ENCODE results near the gene DNASE1L1. TPM values are rescaled to one million over a fixed set of nuclear protein-coding genes. Genes with fewer than 3 reads are reported as not detected.

DNASE1L1 gene
- 17.3 and 21.8 TPM in 2 replicates for total RNA-seq

DNA sequence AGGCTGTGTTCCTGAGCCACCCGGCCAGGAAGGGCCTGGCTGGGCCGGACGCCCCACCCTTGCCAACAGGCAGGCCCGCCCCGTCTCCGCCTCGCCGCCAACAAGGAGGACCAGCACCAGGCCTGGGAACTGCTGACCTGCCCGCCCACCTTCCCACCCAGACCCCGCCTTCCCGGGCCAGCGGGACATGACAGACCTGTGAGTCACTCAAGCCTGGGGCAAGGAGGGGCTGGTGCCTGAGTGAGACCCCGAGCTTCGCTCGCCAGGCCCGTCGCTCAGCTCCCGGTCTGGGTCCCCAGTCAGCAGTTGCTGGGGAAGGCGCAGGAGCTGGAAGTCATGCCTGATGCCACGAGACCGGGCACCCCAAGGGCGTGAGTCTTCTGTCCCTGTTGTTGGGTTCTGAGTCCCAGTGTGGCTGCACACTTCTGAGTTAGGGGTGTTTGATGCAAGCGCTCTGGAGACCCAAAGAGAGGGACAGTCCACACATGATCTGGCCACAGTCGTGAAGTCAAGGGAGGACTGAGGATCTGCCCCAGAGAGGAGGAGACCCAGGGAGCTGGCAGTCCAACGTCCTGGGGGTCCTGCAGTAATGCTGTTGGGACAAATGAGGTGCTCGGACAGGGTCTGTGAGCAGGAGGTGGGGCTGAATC lies at the start of gene DNASE1L1:
DNASE1L1 (minus strand) TSS at position 33 of the 650 bp plus-strand sequence. CDS start 3,686 bp downstream, outside the sequence.
- intact Hi-C loops (cut with micrococcal nuclease) = no loop called here

DNA sequence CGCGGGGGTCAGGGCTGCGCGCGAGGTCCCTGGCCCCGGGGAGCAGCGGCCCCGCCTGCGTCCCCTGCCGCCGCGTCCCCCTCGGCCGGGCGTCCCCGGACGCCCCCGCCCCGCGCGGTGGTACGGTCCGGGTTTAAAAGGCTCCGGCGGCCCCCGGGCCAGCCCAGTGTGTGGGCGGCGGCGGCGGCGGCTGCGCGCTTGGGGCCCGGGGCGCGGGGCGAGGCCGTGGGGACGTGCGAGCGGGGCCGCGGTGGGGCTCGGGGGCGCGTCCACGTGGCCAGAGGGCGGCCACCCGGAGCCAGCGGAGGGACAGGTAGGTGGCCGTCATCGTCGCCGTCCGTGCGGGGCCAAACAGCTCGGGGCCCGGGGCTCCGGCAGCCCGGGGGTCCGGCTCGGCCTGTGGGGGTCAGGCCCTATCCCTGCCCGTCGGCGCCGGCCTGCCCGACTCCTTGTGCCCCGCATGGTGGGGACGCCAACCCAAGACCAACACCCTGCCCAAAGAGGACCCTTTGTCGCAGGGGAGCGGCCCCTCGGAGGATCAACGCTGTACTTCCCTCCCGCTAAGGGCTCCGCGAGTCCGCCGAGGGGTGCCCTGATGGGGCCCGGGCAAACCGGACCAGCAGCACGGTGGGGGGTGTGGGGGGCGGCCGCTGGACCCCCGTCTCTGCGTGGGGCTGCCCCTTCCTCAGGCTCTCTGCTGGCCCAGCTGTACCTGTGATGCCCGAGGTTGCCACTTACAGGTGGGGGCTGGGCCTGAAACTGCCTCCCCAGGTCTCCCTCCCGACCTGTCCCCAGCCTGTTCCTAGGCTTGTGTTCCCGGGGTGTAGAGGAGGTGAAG lies 49.3 kb upstream of the DNASE1L1 start, which contains the start of gene PLXNA3:
PLXNA3 (plus strand) TSS at position 166 of the 838 bp plus-strand sequence. CDS start 1,903 bp downstream, outside the sequence.
- intact Hi-C loops (cut with micrococcal nuclease) = loop anchor here (1.0 to 2.0 kb wide), 3 partner anchors 20 to 32 kb away; partner anchors contain the start of genes GDI1, LAGE3 and SLC10A3

- intact Hi-C loops (cut with micrococcal nuclease) = loop anchor here (1.0 to 2.0 kb wide), 3 partner anchors 21 to 33 kb away; partner anchors contain the start of genes GDI1, LAGE3 and SLC10A3
Observed at GRCh38 chrX:154457491-154458115, 48.5 kb upstream of the DNASE1L1 start.

DNA sequence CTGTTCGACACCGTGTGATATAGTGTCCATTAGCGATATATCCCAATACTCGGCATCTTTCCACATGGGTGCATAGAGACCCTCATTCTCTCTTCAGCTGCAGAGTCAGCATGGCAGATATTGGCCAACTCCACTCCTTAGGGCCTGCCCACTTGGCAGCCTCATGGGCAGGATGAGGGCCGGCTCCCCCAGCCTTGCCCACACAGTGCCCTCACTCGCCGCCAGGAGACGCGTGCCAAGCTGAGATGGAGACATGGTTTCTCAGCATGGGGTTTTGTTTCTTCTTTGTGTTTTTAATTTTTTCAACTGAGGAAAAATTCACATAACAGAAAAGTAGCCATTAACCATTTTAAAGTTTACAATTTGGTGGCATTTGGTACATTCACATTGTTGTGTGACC lies 43.8 kb upstream of the DNASE1L1 start:
- intact Hi-C loops (cut with micrococcal nuclease) = no loop called here

- intact Hi-C loops (cut with micrococcal nuclease) = no loop called here
Observed at GRCh38 chrX:154450312-154450711, 41.3 kb upstream of the DNASE1L1 start.

DNA sequence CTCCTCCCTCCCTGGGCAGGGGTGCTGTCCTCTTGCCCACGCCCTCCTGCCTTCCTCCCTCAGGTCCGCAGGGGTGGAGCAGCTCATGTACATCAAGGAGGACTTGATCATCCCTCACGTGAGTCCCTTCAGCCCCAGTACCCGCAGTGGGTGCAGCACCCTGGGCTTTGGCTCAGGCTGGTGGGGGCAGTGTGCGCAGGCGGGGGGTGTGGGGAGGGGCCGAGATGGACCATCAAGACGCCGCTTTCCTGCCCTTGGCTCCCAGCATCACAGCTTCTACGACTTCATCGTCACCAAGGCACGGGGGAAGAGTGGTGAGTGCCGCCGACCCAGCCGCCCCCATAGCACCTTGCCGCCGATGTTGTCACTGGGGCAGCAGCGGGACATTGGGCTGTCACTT lies 40.6 kb upstream of the DNASE1L1 start:
- intact Hi-C loops (cut with micrococcal nuclease) = no loop called here

GRCh38 chrX:154448484-154448883 lies 39.4 kb upstream of the DNASE1L1 start:
- intact Hi-C loops (cut with micrococcal nuclease) = no loop called here

- intact Hi-C loops (cut with micrococcal nuclease) = no loop called here
Observed at GRCh38 chrX:154446430-154446829, 37.4 kb upstream of the DNASE1L1 start.

DNA sequence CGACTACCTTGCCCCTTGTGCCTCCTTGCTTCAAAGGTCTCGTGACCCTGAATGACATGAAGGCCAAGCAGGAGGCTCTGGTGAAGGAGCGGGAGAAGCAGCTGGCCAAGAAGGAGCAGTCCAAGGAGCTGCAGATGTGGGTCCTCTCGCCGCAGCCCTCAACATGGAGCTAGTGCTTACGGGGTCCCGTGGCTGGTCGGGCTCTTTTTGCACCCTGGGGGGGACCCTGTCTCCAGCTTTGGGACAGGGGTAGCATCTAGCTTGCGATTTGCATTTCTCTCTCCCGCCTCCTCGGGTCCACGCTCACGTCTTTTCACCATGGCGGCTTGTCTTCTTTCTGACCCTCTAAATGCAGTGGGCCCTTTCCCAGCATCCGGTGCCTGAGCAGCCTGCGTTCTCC lies 36.7 kb upstream of the DNASE1L1 start:
- intact Hi-C loops (cut with micrococcal nuclease) = loop anchor here (2.0 kb wide), 1 partner anchor 33 kb away; the partner anchor contains the start of gene LAGE3

GRCh38 chrX:154444755-154445246 lies 35.7 kb upstream of the DNASE1L1 start:
- intact Hi-C loops (cut with micrococcal nuclease) = loop anchor here (2.0 to 5.0 kb wide), 2 partner anchors 34 to 72 kb away; partner anchors contain the start of genes FAM3A and LAGE3

GRCh38 chrX:154443992-154444754 lies 35.1 kb upstream of the DNASE1L1 start, which contains the start of gene FAM50A:
FAM50A (plus strand) TSS chrX:154444141; CDS start chrX:154444236, 95 bp downstream.
- intact Hi-C loops (cut with micrococcal nuclease) = loop anchor here (2.0 to 5.0 kb wide), 2 partner anchors 35 to 73 kb away; partner anchors contain the start of genes FAM3A and LAGE3

GRCh38 chrX:154443479-154443910 lies 34.4 kb upstream of the DNASE1L1 start:
- intact Hi-C loops (cut with micrococcal nuclease) = loop anchor here (5.0 kb wide), 1 partner anchor 74 kb away; the partner anchor contains the start of gene FAM3A

DNA sequence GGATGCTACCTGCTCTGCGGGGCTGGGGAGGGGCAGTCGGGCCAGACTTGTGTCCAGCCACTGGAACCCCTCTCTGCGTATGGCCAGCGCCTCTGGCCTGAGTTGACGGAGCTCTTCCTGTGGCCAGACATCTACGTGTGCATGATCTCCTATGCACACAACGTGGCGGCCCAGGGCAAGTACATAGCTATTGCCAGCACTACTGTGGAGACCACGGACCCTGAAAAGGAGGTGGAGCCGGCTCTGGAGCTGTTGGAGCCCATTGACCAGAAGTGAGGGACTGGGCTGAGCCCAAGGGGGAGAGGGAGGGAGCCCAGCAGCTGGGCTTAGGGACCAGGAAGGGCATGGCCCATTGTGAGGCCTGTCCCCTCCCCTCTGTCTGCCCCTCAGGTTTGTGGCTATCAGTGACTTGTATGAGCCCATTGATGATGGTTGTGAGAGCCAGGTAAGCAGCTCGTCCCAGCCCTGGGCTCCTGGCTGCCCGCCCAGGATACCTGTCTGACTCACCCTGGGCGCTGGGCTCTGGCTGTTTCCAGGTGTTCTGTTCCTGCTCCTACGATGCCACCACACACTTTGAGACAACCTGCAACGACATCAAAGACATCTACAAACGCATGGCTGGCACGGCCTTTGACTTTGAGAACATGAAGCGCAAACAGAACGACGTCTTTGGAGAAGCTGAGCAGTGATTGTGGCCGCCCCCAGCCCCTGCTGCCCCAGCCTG lies 33.1 kb upstream of the DNASE1L1 start:
- intact Hi-C loops (cut with micrococcal nuclease) = loop anchor here (5.0 kb wide), 1 partner anchor 75 kb away; the partner anchor contains the start of gene FAM3A

- intact Hi-C loops (cut with micrococcal nuclease) = loop anchor here (5.0 kb wide), 1 partner anchor 76 kb away; the partner anchor contains the start of gene FAM3A
Observed at GRCh38 chrX:154441564-154441963, 32.5 kb upstream of the DNASE1L1 start.

GRCh38 chrX:154440623-154441357 lies 31.7 kb upstream of the DNASE1L1 start:
- intact Hi-C loops (cut with micrococcal nuclease) = loop anchor here (5.0 kb wide), 1 partner anchor 77 kb away; the partner anchor contains the start of gene FAM3A

DNA sequence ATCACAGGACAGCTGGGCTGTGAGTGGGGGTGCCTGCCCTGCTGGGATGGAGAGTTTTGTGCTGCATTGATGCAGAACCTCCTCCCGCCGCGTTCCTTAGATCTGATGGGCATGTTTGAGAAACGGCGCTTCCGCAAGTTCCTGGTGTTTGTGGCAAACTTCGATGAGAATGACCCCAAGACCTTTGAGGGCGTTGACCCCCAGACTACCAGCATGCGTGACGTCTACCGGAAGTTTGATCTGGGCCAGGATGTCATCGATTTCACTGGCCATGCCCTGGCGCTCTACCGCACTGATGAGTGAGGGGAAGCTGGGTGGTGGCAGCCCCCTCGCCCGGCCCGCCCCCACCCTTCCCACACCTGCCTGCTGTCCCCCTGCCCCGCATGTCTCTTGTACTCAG lies 30.8 kb upstream of the DNASE1L1 start:
- intact Hi-C loops (cut with micrococcal nuclease) = loop anchor here (5.0 kb wide), 2 partner anchors 43 to 77 kb away; partner anchors contain the start of genes FAM3A and RPL10

DNA sequence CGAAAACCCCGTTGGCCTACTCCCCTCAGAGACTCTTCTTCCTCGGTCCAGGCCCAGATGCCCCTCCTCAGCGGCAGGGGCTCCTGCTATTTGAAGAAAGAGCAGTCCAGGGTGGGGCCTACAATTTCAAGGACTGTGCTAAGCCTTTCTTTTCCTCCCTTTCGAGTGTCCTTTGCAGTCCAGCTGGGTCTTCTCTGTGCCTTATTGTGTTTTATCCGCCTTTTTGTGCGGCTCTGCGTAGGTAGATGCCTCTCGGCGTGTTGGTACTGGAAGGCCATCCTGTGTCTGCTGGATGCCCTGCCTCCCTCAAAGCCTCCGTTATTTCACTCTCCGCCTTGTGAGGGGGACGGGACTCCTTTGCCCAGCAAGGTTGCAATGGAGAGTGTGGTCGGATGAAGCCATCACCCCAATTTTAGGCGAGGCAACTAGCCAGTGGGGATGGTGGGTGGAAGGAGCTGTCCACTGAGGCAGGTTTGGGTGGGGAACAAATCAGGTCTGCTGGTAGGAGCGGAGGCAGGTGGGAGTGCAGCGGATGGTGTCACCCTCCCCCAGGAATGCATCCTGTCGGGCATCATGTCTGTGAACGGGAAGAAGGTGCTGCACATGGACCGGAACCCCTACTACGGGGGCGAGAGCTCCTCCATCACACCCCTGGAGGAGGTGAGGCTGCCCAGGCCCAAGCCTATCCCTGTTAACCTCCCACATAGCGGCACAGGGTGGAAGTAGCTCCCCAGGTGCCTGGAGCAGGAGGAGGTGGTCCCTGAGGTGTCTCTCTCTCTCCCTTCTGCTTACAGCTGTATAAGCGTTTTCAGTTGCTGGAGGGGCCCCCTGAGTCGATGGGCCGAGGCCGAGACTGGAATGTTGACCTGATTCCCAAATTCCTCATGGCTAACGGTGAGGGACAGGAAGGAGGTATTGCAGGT lies 29.2 kb upstream of the DNASE1L1 start:
- intact Hi-C loops (cut with micrococcal nuclease) = loop anchor here (2.0 to 5.0 kb wide), 5 partner anchors 21 to 69 kb away; partner anchors contain the start of genes LAGE3, PLXNA3, RPL10 and SLC10A3

Measured in T-helper 1 cell treated with Interleukin-12 subunit alpha and Interleukin-12 subunit beta and Interleukin-4 antibody, amounts not matched to agents 30 ng/mL and 1 ng/mL, for 36 hours (primary cell).